Fibroblast of gingiva (primary cell): ENCODE measurements around the gene OSTM1.

Experiments
- DNase-seq: peaks from one replicate; pipeline ENCODE4 v3.0.0-alpha.2; 2011; ENCODE audit warnings: low read depth

The OSTM1 gene

GRCh38 chr6:108100003-108100402 lies 25.5 kb upstream of the OSTM1 start:
- DNase-seq: no peak

GRCh38 chr6:108097882-108098281 lies 23.3 kb upstream of the OSTM1 start:
- DNase-seq: no peak

GRCh38 chr6:108093781-108094300 lies 19.3 kb upstream of the OSTM1 start:
- DNase-seq: no peak

- no peak for DNase-seq
These were observed 16.7 kb upstream of the OSTM1 start for GRCh38 chr6:108091288-108091687.

- no peak for DNase-seq
These were observed 8.8 kb upstream of the OSTM1 start for GRCh38 chr6:108083349-108083748.

GRCh38 chr6:108082539-108082938 lies 8.0 kb upstream of the OSTM1 start:
- no peak for DNase-seq

- DNase-seq: peak; percentile 46
These were observed 5.7 kb upstream of the OSTM1 start for GRCh38 chr6:108080010-108080780.

GRCh38 chr6:108078191-108078590 lies 3.6 kb upstream of the OSTM1 start:
- DNase-seq: no peak

GRCh38 chr6:108074057-108074358 lies 533 bp downstream of the OSTM1 start:
- no peak for DNase-seq

- DNase-seq: no peak
These were observed 2.7 kb downstream of the OSTM1 start for GRCh38 chr6:108071736-108072276.

GRCh38 chr6:108068618-108069017 lies 5.9 kb downstream of the OSTM1 start:
- DNase-seq: no peak

GRCh38 chr6:108068182-108068581 lies 6.4 kb downstream of the OSTM1 start:
- no peak for DNase-seq

GRCh38 chr6:108052706-108053105 lies 21.8 kb downstream of the OSTM1 start:
- DNase-seq: no peak

- no peak for DNase-seq
These were observed 23.1 kb downstream of the OSTM1 start for GRCh38 chr6:108051481-108051880.

- no peak for DNase-seq
These were observed 34.9 kb downstream of the OSTM1 start for GRCh38 chr6:108039681-108040080.

- no peak for DNase-seq
These were observed 37.7 kb downstream of the OSTM1 start for GRCh38 chr6:108036884-108037283.

GRCh38 chr6:108031968-108032367 lies 42.6 kb downstream of the OSTM1 start:
- no peak for DNase-seq

- DNase-seq: no peak
These were observed 44.3 kb downstream of the OSTM1 start for GRCh38 chr6:108030211-108030610.

- no peak for DNase-seq
These were observed 45.2 kb downstream of the OSTM1 start for GRCh38 chr6:108029226-108029921.

GRCh38 chr6:108027594-108027993 lies 46.9 kb downstream of the OSTM1 start:
- no peak for DNase-seq

- DNase-seq: no peak
These were observed 47.5 kb downstream of the OSTM1 start for GRCh38 chr6:108027056-108027455.

- no peak for DNase-seq
These were observed 50.0 kb downstream of the OSTM1 start for GRCh38 chr6:108024427-108025073.
